OCI-LY7 (cell line): Measurements from ENCODE around the gene YIF1B. TPM values are rescaled to one million over a fixed set of nuclear protein-coding genes. Genes with fewer than 3 reads are reported as not detected.

Experiments used
- BruUV-seq: library from RNA; stranded (reverse); fragments of 400-500 nt; replicated peaks from 2 replicates; lab custom pipeline; 2021; lab: Mats Ljungman, UMichigan
- CTCF ChIA-PET: fragments of 300-600 bp; sonication (Branson Sonifier 250); formaldehyde crosslinking; loops from one replicate; lab custom pipeline; 2022; ENCODE audit warnings: antibody characterized with exemption; ENCODE audit not compliant: unreplicated experiment; lab: Charles Lee
- POLR2A ChIA-PET: fragments of 300-600 bp; sonication (Branson Sonifier 250); formaldehyde crosslinking; loops from one replicate; lab custom pipeline; 2022; ENCODE audit warnings: antibody characterized with exemption; lab: Charles Lee
- DNase-seq: peaks from one replicate; pipeline ENCODE4 v3.0.0-alpha.2; 2015; ENCODE audit warnings: low spot score
- H2AFZ ChIP-seq: fragments of 200-600 bp; sonication (generic), shearing (Covaris generic); 2 replicates; pipeline ENCODE4 v1.6.1; 2014; ENCODE audit warnings: mild to moderate bottlenecking, antibody characterized with exemption, low read length, moderate library complexity
- H3K27ac ChIP-seq: fragments of 200-600 bp; sonication (generic); 2 replicates; pipeline ENCODE4 v1.5.1; 2014; ENCODE audit warnings: mixed run types, low read depth, mild to moderate bottlenecking, moderate library complexity, low read length, inconsistent platforms; ENCODE audit not compliant: poor library complexity, severe bottlenecking
- H3K36me3 ChIP-seq: fragments of 200-600 bp; sonication (generic); 2 replicates; pipeline ENCODE4 v1.6.1; 2014; ENCODE audit warnings: mild to moderate bottlenecking, antibody characterized with exemption, low read length, moderate library complexity, mixed read lengths; ENCODE audit not compliant: insufficient read depth
- H3K4me1 ChIP-seq: fragments of 200-600 bp; sonication (generic); 2 replicates; pipeline ENCODE4 v1.5.1; 2014; ENCODE audit warnings: mild to moderate bottlenecking, low read length; ENCODE audit not compliant: insufficient read depth, poor library complexity, severe bottlenecking
- H3K4me2 ChIP-seq: fragments of 200-600 bp; sonication (generic); 2 replicates; pipeline ENCODE4 v1.6.1; 2014; ENCODE audit warnings: mild to moderate bottlenecking, low read length
- H3K4me3 ChIP-seq: fragments of 200-600 bp; sonication (generic); 2 replicates; pipeline ENCODE4 v1.5.1; 2014; ENCODE audit warnings: mild to moderate bottlenecking, low read depth, low read length; ENCODE audit not compliant: poor library complexity, severe bottlenecking
- H3K79me2 ChIP-seq: fragments of 200-600 bp; sonication (generic); 2 replicates; pipeline ENCODE4 v1.6.1; 2016; ENCODE audit warnings: low read depth, mild to moderate bottlenecking, low read length, moderate library complexity, mixed read lengths; ENCODE audit not compliant: insufficient read depth
- H3K9me2 ChIP-seq: fragments of 200-600 bp; sonication (generic); 2 replicates; pipeline ENCODE4 v1.6.1; 2016; ENCODE audit warnings: mild to moderate bottlenecking, low read length, mixed read lengths; ENCODE audit not compliant: insufficient read depth
- H3K9me3 ChIP-seq: fragments of 200-600 bp; sonication (generic); 2 replicates; pipeline ENCODE4 v1.6.1; 2014; ENCODE audit warnings: mild to moderate bottlenecking, mixed run types, low read length, mixed read lengths
- H4K20me1 ChIP-seq: fragments of 200-600 bp; sonication (generic); 2 replicates; pipeline ENCODE4 v1.6.1; 2014; ENCODE audit warnings: mild to moderate bottlenecking, antibody characterized with exemption, low read length, moderate library complexity, mixed read lengths; ENCODE audit not compliant: insufficient read depth
- CTCF ChIP-seq: fragments of 200-600 bp; sonication (generic); conservative IDR thresholded peaks from 2 replicates; pipeline ENCODE4 v1.5.1; 2014; ENCODE audit warnings: mild to moderate bottlenecking, antibody characterized with exemption, low read length, moderate library complexity, mixed read lengths
- EZH2phosphoT487 ChIP-seq: fragments of 200-600 bp; sonication (generic); IDR thresholded peaks from 2 replicates; pipeline ENCODE4 v1.6.1; 2018; ENCODE audit warnings: low read depth, borderline replicate concordance, mild to moderate bottlenecking, mixed run types, antibody characterized with exemption, low read length, moderate library complexity, mixed read lengths
- intact Hi-C: fragments of 100-400 bp; cut with micrococcal nuclease; formaldehyde crosslinking; loops from one replicate; pipeline ENCODE4 v1.10.0; 2022; ENCODE audit not compliant: unreplicated experiment
- total RNA-seq, 2 experiments: library from RNA; depleted of rRNA in 1 of 2; stranded (reverse); fragments of >200 nt in 1 of 2; shearing (Covaris generic) in 1 of 2; gene quantifications; 2 replicates each; pipeline ENCODE4 v1.2.3, GENCODE V29; 2014 to 2022

Gene YIF1B
- total RNA-seq, 2 experiments from 2014 or later = 64.3 to 68.3 TPM

GRCh38 chr19:38355728-38356725, 40.3 kb upstream of the YIF1B start:
- no peaks in the 10 kb centered on the region for H3K9me2 ChIP-seq
- no peak overlapping the region for H3K4me2 ChIP-seq
- no peak for DNase-seq
- H3K4me3 ChIP-seq = no peak overlapping the region
- TF ChIP-seq CTCF (no peak), EZH2phosphoT487 (no peak)
- ChIA-PET CTCF (no interaction called here), POLR2A (no interaction called here)
- H3K36me3 ChIP-seq = no peaks in the 10 kb centered on the region
- no peaks in the 10 kb centered on the region for H4K20me1 ChIP-seq
- no TSS peak for BruUV-seq
- no peaks in the 10 kb centered on the region for H3K9me3 ChIP-seq
- H2AFZ ChIP-seq = no peak overlapping the region
- intact Hi-C loops = no loop called here
- H3K4me1 ChIP-seq = no peaks in the 10 kb centered on the region
- H3K27ac ChIP-seq = no peak overlapping the region
- H3K79me2 ChIP-seq = no peaks in the 10 kb centered on the region

GRCh38 chr19:38352611-38353010, 36.9 kb upstream of the YIF1B start:
- Histone ChIP-seq H3K79me2 (no peaks in the 10 kb centered on the region), H2AFZ (no peak overlapping the region), H4K20me1 (no peaks in the 10 kb centered on the region), H3K9me3 (no peaks in the 10 kb centered on the region), H3K36me3 (no peaks in the 10 kb centered on the region), H3K9me2 (no peaks in the 10 kb centered on the region), H3K4me3 (no peak overlapping the region), H3K4me2 (no peak overlapping the region), H3K4me1 (no peaks in the 10 kb centered on the region), H3K27ac (no peak overlapping the region)
- ChIA-PET POLR2A (interaction anchor here (0.7 kb wide), 1 partner anchor 691 kb away, joined by 6 read pairs; no protein-coding TSS in a partner anchor), CTCF (no interaction called here)
- no peak for TF ChIP-seq CTCF
- TF ChIP-seq EZH2phosphoT487 = no peak
- no TSS peak for BruUV-seq
- no peak for DNase-seq
- intact Hi-C loops = no loop called here
